NCI-H526 (cell line): ENCODE results near the gene PPM1D.
"Not testable (repeated sequence)": the region's sequence is repeated elsewhere in the genome, so short reads cannot be mapped to it uniquely, and the experiment has no call there.

ENCODE experiments used
- DNase-seq, 2 experiments: peaks; one replicate each; lab custom pipeline; 2025; lab: John Stamatoyannopoulos, UW

Gene PPM1D

GRCh38 chr17:60674637-60675036 is 74.6 kb downstream of the PPM1D start:
- not testable (repeated sequence) for DNase-seq

GRCh38 chr17:60675997-60676396 is 76.0 kb downstream of the PPM1D start:
- DNase-seq, result no peak

GRCh38 chr17:60676758-60677307 is 76.8 kb downstream of the PPM1D start:
- DNase-seq, result no peak

- DNase-seq, result peak; percentile 99
Observed at GRCh38 chr17:60677308-60678117, 77.5 kb downstream of the PPM1D start, which contains the start of gene BCAS3. TSS of gene BCAS3 (plus strand) at chr17:60677851.

- no peak for DNase-seq
Observed at GRCh38 chr17:60678118-60678444, 78.1 kb downstream of the PPM1D start.

GRCh38 chr17:60679287-60679686 is 79.3 kb downstream of the PPM1D start:
- no peak for DNase-seq

- DNase-seq, result no peak
Observed at GRCh38 chr17:60680754-60681153, 80.8 kb downstream of the PPM1D start.

GRCh38 chr17:60685437-60685836 is 85.4 kb downstream of the PPM1D start:
- no peak for DNase-seq

- DNase-seq, result no peak
Observed at GRCh38 chr17:60695960-60696359, 96.0 kb downstream of the PPM1D start.

- DNase-seq, result no peak
Observed at GRCh38 chr17:60699090-60699489, 99.1 kb downstream of the PPM1D start.

- DNase-seq, result no peak
Observed at GRCh38 chr17:60704170-60704569, 104.2 kb downstream of the PPM1D start.

GRCh38 chr17:60712675-60713074 is 112.7 kb downstream of the PPM1D start:
- DNase-seq, result no peak

GRCh38 chr17:60713608-60714007 is 113.6 kb downstream of the PPM1D start:
- peak; percentile 87 to 90 for DNase-seq
